Fibroblast of gingiva (primary cell): Measurements from ENCODE around the gene MYBPHL.

Experiments
- DNase-seq: peaks from one replicate; pipeline ENCODE4 v3.0.0-alpha.2; 2011; ENCODE audit warnings: low read depth

The MYBPHL gene

DNA sequence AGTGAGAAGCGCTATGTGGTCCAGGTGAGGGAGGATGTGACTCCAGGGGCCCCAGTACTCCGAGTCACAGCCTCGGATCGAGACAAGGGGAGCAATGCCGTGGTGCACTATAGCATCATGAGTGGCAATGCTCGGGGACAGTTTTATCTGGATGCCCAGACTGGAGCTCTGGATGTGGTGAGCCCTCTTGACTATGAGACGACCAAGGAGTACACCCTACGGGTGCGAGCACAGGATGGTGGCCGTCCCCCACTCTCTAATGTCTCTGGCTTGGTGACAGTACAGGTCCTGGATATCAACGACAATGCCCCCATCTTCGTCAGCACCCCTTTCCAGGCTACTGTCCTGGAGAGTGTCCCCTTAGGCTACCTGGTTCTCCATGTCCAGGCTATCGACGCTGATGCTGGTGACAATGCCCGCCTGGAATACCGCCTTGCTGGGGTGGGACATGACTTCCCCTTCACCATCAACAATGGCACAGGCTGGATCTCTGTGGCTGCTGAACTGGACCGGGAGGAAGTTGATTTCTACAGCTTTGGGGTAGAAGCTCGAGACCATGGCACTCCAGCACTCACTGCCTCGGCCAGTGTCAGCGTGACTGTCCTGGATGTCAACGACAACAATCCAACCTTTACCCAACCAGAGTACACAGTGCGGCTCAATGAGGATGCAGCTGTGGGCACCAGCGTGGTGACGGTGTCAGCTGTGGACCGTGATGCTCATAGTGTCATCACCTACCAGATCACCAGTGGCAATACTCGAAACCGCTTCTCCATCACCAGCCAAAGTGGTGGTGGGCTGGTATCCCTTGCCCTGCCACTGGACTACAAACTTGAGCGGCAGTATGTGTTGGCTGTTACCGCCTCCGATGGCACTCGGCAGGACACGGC is 55.3 kb downstream of the MYBPHL start:
- no peak for DNase-seq

DNA sequence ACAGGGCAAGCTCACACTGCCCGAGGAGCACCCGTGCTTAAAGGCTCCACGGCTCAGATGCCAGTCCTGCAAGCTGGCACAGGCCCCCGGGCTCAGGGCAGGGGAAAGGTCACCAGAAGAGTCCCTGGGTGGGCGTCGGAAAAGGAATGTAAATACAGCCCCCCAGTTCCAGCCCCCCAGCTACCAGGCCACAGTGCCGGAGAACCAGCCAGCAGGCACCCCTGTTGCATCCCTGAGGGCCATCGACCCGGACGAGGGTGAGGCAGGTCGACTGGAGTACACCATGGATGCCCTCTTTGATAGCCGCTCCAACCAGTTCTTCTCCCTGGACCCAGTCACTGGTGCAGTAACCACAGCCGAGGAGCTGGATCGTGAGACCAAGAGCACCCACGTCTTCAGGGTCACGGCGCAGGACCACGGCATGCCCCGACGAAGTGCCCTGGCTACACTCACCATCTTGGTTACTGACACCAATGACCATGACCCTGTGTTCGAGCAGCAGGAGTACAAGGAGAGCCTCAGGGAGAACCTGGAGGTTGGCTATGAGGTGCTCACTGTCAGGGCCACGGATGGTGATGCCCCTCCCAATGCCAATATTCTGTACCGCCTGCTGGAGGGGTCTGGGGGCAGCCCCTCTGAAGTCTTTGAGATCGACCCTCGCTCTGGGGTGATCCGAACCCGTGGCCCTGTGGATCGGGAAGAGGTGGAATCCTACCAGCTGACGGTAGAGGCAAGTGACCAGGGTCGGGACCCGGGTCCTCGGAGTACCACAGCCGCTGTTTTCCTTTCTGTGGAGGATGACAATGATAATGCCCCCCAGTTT is 56.1 kb downstream of the MYBPHL start:
- DNase-seq, result no peak

DNA sequence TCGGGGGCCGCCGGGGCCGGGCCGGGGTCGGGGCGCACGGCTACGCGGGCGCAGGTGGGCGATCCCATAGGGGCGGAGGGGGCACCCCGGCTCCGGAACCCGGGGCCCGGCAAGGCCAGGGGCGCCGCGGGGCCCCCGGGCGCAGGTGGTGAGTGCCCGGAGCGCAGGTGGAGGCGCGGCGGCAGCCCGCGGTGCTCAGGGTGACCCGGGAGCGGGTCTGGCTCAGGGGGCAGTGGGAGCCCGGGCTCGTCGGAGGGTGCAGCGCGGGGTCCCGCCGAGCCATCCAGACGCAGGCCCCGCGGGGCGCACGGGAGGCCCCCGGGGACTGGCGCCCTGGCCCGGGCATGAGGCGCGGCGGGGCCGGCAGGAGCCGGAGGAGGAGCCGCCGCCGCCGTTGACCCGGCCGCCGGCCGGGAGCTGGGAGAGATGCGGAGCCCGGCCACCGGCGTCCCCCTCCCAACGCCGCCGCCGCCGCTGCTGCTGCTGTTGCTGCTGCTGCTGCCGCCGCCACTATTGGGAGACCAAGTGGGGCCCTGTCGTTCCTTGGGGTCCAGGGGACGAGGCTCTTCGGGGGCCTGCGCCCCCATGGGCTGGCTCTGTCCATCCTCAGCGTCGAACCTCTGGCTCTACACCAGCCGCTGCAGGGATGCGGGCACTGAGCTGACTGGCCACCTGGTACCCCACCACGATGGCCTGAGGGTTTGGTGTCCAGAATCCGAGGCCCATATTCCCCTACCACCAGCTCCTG is 57.0 kb downstream of the MYBPHL start:
- no peak for DNase-seq

DNA sequence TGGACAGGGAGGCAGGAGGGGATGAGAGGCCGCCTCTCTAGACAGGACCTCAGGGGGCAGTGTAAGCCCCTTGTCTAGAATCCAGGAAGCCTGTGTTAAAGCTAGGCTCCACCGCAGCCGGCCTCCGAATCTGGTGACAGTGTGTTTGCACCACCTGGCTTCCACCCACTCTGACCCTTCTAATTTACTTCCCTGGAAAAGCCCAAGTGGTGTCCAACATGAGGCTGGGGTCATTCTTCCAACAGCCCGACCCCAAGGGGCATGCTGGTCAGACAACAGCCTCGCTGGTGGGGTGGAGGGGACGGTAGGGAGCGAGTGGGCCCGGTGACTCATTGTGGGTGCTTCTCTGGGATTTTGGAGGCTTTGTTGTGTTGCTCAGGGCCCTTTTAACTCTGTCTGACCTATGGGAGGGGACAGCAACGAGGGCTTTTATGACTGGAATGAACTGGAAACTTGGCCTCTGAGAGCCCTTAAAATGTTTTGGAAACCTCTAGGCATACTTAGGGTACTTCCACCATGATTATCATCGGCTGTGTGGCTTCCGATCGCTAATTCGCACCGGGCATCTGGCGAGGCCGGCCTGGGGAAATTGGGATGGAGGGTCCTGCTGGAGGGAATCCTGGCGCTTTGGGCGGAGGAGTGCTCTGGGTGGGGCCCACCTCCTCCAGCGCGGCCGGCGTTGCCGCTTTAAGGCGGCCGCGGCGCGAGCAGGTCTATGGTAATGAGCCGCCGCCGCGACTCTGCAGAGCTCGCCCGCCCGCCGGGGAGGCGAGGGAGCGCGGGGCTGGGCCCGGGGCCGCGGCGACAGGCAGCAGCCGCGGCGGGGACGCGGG is 57.8 kb downstream of the MYBPHL start, which contains the start of gene CELSR2:
Gene CELSR2 (plus strand): TSS at position 743 of the 833 bp plus-strand sequence. CDS start 541 bp downstream, outside the sequence.
- peak; percentile 42 for DNase-seq

DNA sequence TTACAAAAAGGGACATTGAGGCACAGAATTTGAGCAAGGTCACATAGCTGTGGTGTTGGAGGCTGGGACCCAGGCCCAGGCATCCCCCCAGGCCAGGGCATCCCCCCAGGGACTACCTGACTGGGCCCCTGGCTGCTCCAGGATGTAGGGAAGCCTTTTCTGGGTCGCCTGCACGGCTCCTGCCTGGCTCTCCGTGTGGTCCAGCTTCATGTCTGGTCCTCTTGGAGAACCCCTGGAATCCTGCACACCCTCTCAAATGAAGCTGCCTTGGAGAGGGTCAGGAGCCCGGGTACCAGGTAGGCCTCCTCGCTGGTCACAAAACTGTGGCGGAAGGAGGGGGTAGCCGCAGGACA is 58.4 kb downstream of the MYBPHL start:
- DNase-seq, result no peak

DNA sequence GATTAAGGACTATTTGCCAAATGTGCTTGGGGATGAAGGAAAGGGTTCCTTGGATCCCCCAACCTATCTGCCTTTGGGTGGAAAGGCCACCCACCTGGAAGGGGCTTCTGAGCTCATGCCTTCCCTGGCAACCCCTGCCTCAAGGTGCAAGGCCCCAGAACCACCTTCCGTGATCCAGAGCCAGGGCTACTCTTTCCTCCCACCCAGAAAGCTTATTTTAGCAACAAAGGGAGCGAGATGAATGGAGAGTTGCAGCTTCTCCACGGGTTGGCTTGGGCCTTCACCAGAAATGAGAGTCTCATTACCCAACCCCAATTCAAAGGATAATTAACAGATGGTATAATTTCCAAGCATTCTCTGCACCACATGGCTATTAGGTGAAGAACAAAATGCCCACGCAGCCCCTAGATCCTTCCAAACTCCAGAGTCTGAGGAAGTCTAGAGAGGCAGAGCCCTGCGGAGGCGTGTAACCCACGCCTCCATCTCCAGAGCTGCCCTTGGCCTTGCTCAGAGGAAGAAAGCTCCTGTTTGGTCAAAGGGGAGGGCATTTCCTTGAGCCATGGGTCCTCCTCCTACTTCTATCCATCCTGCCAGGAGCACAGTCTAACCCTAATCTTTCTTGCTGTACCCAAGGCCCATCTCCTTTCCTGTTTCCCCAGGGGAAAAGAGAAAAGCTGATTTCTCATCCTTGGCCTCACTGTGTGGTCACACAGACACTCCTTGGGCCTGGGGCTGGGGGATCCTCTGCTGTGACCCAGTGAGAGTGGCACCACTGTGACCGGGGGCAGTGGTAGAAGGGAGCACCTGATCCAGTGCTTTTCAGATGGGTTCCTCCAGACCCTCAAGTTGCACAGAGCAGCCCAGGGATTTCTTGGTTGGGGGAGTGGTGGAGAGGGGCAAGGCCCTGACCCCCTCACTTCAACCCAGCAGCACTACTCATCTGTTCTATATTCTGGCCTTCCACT is 59.1 kb downstream of the MYBPHL start:
- DNase-seq, result no peak

DNA sequence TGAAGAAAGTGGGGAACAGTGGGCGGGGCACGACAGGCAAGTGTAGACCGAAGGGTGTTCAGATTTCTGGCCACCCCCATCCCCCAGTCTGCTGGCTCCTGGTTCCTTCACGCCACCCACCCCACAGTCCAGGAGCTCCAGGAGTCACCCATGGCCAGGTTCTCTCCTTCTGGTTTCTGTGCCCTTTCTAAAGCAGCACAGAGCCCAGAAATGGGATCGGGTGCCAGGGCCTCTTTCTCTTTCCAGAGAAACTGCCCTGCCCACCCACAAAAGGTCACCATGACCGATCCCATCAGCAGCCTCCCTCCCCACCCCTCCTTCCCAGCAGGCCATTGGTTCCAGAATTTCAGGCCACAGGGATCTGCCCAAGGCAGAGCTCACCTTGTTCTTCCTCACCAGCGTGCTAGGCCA is 60.7 kb downstream of the MYBPHL start:
- no peak for DNase-seq

DNA sequence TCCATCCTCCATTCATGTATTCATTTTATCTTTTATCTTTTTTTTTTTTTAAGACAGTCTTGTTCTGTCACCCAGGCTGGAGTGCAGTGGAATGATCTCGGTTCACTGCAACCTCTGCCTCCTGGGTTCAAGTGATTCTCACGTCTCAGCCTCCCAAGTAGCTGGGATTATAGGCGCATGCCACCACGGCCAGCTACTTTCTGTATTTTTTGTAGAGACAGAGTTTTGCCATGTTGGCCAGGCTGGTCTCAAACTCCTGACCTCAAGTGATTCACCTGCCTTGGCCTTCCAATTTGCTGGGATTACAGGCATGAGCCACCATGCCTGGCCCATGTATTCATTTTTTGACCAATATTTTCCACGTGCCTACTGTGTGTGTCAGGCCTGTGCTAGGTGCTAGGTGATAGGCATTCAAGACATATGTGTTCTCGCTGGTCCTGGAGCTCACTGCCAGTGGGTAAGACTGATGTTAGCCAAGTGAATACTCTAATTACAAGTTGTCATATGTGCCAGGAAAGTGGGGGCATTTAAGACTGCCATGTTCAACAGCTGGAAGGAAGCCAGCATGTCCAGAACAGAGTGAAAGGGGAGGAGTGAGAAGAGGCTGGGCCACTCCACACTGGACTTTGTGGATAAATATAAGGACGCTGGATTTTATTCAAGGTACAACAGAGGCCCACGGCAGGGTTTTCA is 62.8 kb downstream of the MYBPHL start:
- DNase-seq, result no peak

DNA sequence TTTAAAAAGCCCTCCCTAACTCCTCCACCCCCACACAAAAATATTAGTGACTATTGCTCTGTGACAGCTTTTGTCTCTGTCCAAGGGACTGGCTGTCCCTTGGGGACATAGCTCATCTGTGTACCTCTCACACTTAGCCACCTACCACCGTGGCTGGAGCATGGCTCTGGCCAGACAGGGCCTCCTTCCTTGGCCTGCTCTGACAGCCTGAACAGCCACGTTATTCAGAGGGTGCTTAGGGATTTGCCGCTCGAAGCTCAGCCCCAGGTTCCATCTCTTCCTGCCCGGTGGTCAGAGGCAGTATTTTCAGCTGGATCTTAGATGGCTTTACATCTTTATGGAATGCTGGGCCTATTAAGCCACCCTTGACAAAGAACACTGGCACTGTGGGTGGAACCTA is 63.6 kb downstream of the MYBPHL start:
- no peak for DNase-seq

DNA sequence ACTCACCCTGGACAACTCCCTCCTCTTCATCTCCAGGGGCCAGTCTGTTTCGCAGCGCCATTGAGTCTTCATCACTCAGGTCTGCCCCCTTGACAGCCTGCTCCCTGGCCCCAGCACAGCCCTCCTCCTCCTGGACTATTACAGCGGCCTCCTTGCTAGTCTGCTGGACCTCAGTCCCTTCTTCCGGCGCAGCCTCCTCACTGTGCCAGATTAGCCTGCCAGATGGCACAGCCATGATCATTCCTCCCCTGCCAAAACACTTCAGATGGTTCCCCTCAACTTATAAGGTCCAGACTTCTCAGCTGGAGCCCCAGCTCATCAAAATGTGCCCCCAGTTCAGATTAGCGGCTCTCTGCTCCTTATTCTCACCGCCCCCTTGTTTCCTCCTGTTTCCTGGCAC is 64.4 kb downstream of the MYBPHL start:
- DNase-seq, result peak; percentile 15
